VCaP (cell line): Measurements from ENCODE around the gene CHRNB4.
"Not testable (repeated sequence)": the region's sequence is repeated elsewhere in the genome, so short reads cannot be mapped to it uniquely, and the experiment has no call there.

Experiments
- H3K27ac ChIP-seq: fragments of 450-650 bp; 2 replicates; pipeline ENCODE4 v1.5.1; 2017
- TF ChIP-seq, protein P1 (sequence below): fragments of 450-650 bp; conservative IDR thresholded peaks from 2 replicates; pipeline ENCODE4 v1.5.1; 2017; ENCODE audit warnings: mild to moderate bottlenecking, moderate library complexity

CHRNB4 gene, protein sequence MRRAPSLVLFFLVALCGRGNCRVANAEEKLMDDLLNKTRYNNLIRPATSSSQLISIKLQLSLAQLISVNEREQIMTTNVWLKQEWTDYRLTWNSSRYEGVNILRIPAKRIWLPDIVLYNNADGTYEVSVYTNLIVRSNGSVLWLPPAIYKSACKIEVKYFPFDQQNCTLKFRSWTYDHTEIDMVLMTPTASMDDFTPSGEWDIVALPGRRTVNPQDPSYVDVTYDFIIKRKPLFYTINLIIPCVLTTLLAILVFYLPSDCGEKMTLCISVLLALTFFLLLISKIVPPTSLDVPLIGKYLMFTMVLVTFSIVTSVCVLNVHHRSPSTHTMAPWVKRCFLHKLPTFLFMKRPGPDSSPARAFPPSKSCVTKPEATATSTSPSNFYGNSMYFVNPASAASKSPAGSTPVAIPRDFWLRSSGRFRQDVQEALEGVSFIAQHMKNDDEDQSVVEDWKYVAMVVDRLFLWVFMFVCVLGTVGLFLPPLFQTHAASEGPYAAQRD

DNA sequence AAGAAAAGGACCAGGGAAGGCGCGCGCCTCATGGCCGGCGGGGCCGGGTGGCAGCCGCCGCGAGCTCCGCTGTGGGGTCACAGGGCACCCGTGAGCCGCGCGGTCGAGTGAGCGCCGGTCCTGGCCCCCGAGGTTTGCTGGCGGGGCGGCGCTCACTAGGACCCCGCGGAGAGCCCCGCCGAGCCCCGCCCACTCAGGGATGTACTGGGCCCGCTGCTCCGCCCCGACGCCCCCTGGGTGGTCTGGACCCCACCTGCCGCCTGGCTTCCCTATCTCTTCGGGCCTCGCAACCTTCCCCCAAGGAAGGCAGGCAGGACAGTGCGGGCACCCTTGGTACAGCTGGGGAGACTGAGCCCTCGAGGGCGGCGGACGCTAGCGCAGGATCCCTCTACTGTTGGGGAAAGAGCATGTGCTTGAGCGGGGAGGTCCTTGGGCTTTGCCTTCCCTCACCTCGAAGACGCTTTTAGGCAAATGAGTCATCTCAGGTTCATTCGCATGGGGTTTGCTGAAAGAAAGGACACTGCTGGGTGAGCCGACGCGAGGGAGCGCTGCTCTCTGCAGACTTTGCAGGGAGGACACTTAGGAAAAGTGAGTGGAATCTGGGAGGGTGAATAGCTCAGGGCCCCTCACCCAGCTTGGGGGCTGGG, at the start of gene CHRNB4:
TSS of gene CHRNB4 (minus strand) at position 109 of the 647 bp plus-strand sequence. CDS start at position 32, 77 bp downstream.
- peak within 1 kb of the TSS; percentile 26; the same call in 1 of the 2 replicates for H3K27ac ChIP-seq
- TF ChIP-seq, protein P1, sequence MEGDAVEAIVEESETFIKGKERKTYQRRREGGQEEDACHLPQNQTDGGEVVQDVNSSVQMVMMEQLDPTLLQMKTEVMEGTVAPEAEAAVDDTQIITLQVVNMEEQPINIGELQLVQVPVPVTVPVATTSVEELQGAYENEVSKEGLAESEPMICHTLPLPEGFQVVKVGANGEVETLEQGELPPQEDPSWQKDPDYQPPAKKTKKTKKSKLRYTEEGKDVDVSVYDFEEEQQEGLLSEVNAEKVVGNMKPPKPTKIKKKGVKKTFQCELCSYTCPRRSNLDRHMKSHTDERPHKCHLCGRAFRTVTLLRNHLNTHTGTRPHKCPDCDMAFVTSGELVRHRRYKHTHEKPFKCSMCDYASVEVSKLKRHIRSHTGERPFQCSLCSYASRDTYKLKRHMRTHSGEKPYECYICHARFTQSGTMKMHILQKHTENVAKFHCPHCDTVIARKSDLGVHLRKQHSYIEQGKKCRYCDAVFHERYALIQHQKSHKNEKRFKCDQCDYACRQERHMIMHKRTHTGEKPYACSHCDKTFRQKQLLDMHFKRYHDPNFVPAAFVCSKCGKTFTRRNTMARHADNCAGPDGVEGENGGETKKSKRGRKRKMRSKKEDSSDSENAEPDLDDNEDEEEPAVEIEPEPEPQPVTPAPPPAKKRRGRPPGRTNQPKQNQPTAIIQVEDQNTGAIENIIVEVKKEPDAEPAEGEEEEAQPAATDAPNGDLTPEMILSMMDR = no peak; the same call in 1 of the 2 replicates

DNA sequence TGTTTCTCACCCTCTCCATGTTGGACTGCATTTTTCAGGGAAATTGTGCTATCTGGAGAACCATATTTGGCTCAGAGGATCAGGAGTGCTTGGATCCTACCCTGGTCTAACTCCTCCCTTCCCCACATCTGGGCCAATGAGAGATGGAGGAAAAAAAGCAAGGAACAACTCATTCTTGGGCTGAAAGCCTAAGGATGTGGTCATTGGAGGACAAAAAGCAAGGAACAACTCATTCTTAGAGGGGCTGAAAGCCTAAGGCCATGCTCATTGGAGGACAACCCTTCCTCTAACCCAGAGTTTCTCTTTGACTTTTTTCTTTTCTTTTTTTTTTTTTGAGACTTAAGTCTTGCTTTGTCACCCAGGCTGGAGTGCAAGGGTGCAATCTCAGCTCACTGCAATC, 48.6 kb upstream of the CHRNB4 start:
- TF ChIP-seq, protein P1 = no peak
- no peak overlapping the region for H3K27ac ChIP-seq

DNA sequence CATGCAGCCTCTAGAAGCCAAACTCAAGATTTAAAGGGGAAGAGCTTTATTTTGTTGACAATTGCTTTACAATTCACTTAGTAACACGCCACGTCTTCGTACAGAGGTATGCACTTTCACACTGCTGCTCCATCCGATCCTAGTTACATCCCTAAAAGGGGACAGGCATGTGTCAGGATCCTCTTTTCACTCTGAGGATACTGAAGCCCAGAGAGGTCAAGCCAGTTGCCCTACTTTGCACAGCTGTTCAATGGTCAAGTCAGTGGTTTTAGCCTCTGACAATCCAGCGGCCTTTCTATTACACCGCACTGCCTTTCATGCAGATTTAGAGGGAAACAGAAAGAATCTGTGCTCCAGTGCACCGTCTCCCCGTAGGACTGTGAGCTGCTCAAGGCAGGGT, 44.9 kb upstream of the CHRNB4 start:
- TF ChIP-seq, protein P1 = no peak
- H3K27ac ChIP-seq = no peak overlapping the region

DNA sequence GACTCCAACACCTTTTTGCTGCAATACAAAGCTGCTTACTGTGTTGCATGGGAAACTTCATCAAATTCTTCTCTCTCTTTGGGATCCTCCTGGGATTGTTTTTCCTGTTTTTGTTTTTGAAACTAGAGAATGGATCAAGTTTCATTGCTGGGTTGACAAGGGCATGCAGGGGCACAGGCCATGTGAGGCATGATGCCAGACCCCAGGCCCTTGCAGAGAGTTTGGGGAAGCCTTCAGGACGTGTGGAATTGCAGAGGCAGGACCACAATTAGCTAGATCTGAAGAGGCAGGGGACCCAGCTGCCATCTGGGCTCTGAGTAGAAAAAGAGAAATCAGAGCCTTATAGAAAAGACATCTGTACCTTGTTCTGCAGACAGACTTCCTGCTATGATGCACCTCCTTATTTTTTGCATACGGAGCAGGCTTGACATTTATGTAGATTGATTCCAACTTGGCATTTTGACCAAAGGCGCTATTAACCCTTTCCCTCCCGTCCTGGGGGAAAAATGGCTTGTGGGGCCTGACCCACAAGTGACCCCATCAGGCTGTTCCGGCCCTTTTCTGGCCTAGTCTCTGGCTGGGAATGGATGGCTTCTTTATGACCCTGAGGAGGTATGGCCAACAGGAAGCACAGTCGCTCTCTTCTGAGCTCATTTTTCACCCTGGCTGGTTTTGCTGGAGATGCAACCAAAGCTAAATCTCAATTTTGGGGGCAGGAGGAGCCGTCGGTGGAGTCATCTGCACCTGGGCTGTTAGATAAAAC, 44.3 kb upstream of the CHRNB4 start:
- TF ChIP-seq, protein P1 = no peak
- no peak overlapping the region for H3K27ac ChIP-seq

DNA sequence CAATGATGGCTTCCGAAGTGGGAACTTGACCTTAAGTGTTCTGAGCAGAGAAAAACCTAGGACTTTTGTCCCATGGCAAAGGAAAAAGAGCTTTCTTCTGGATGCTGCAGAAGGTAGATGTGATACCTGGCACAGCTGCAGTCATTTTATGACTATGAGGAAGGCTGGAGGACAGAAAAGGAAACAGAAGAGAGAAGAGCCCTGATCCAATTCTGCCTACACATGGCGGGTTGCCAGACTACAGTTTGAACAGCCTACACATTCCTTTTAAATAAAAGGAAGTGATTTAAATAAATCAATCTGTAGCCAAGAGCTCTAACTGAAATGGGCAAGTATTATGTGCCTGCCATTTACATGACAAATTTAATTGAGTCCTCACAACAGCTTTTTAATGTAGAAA, 43.6 kb upstream of the CHRNB4 start:
- H3K27ac ChIP-seq = no peak overlapping the region
- TF ChIP-seq, protein P1 = no peak

DNA sequence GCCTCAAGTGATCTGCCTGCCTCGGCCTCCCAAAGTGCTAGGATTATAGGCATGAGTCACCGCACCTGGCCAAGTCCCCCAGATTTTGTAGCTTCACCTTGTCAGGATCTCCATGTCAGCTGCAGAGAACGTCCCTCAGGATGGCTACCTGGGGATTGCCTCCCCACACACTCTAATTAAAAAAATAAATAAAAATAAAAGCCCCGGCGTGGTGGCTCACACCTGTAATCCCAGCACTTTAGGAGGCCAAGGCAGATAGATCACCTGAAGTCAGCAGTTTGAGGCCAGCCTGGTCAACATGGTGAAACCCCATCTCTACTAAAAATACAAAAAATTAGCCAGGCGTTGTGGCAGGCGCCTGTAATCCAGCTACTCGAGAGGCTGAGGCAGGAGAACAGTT, 42.6 kb upstream of the CHRNB4 start:
- H3K27ac ChIP-seq = not testable (repeated sequence)

DNA sequence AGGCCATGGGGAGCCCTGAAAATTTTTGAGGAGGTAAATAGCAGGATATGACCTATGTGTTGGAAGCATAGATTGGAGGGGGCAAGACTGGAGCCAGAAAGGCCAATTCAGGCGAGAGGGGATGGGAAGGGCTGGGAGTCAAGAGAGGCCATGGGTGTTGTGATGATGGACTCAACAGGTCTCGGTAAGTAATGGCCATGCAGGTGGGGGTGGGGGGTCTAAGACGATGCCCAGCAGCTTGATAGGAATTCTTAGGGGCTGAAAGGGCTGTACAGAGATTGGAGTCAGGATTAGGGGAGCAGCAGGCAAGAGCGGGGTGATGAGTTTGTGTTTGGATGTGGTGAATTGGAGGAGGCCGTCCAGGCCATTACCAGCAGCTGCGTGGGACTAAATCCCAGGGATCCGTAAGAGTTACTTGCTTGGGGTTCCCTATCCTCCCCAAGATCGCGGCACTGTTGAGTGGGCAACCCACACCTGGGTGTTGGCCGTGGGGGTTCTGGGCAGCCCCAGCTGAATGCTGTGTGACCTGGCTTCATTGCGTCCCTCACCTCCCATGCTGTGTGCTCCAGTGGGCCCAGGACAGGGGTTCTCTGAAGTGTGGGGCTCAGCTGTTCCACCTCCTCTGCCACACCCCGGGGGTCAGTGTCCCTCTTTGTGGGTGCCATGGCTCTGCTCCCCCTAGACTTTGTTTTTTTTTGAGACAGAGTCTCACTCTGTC, 41.8 kb upstream of the CHRNB4 start:
- no peak overlapping the region for H3K27ac ChIP-seq
- TF ChIP-seq, protein P1 = no peak
